RCC 7860 (cell line): ENCODE measurements around the gene DCAF10.
"Not testable (repeated sequence)": the region's sequence is repeated elsewhere in the genome, so short reads cannot be mapped to it uniquely, and the experiment has no call there.

ENCODE experiments used
- DNase-seq: peaks from one replicate; pipeline ENCODE4 v3.0.0-alpha.2; 2015; ENCODE audit warnings: low spot score
- FAIRE-seq: peaks from 2 replicates; lab custom pipeline; 2012; peaks lifted over from hg19 to GRCh38; lab: Jason Lieb, UNC

The DCAF10 gene

GRCh38 chr9:37906312-37907239 lies 106.0 kb downstream of the DCAF10 start:
- no peak for FAIRE-seq
- no peak for DNase-seq

GRCh38 chr9:37908283-37908682 lies 107.7 kb downstream of the DCAF10 start:
- no peak for FAIRE-seq
- no peak for DNase-seq

DNA sequence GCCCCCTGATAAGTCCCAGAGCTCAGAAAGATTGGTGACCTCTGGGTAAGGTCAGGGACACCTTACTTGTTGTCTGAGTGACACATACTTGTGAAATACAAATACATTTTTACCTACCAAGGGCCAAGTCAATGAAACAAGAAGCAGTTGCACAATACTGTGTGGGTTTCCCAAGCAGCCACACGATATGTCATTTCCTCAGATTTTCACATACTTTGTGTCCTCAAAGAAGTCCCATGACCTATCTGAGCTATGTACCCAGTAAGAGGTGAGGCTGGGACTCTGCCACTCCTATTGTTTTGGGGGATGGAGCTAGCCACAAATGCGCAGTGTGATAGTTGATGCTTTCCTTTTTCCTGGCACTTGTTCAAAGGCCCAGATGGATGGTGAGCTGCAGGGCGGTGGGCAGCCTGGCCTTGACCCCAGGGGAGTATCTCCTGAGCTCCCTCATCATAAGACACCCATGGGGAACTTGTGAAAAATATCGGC lies 108.1 kb downstream of the DCAF10 start:
- peak; percentile 42 for DNase-seq
- FAIRE-seq, result no peak

- FAIRE-seq (no peak), DNase-seq (no peak)
Measured at GRCh38 chr9:37909326-37909725, 108.7 kb downstream of the DCAF10 start.

DNA sequence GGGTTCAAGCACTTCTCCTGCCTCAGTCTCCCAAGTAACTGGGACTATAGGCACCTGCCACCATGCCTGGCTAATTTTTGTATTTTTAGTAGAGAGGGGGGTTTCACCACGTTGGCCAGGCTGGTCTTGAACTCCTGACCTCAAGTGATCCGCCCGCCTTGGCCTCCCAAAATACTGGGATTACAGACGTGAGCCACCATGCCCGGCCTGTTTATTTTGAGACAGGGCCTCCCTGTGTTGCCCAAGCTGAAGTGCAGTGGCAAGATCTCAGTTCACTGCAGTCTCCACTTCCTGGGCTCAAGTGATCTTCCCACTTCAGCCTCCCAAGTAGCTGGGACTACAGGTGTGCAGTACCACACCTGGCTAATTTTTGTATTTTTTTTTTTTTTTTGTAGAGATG lies 109.2 kb downstream of the DCAF10 start:
- DNase-seq, FAIRE-seq: not testable (repeated sequence)

DNA sequence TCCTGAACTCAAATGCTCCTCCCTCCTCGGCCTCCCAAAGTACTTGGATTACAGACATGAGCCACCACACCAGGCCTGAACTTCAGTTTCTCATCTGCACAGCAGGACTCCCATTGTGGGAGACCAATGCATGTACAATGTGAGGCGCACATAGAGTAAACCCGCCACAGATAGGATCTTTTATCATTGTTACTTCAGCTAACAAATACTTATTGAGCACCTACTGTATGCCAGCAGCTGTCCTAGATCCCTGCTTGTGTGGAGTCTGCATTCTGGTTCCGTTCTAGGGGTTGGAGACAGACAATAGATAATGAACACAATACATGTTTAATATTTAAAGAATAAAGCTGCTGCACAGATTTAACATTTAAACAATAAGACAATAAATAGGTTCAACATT lies 109.7 kb downstream of the DCAF10 start:
- no peak for FAIRE-seq
- no peak for DNase-seq

- FAIRE-seq (no peak), DNase-seq (no peak)
Measured at GRCh38 chr9:37911271-37911681, 110.7 kb downstream of the DCAF10 start.

DNA sequence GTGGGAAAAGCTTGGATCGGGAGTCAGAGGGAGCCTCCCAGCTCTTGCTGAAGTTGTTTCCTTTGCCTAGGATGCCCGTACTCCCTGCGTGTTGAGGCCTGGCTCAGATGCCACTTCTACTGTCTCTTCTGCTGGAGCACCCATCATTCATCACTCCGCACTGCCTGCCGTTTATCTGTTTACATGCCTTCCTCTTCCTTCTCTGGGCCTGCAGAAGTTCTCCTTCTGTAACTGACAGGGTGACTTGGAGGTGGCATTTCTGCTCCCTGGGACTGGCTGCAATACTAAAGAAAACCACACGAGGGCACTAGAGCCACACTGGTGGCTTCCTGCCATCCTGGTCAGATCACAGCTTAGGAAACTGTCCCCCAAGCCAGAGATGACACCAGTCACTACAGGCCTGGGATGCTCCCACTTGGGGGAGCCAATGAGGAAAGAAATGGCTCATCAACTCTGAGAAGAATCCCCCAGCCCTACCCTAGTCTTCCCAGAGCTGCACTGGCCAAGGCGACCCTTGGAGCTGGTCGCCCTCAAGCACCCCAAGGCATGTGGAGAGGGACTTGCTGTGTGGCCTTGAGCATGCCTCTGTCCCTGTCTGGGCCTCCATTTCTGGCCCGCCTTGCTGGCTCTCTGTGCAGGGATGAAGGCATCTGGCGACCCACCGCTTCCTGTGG lies 113.0 kb downstream of the DCAF10 start:
- DNase-seq, result peak; percentile 76
- peak; percentile 64 for FAIRE-seq

- no peak for DNase-seq
- no peak for FAIRE-seq
Measured at GRCh38 chr9:37914154-37914551, 113.6 kb downstream of the DCAF10 start.

- FAIRE-seq, result no peak
Measured at GRCh38 chr9:37914701-37915358, 114.2 kb downstream of the DCAF10 start.

DNA sequence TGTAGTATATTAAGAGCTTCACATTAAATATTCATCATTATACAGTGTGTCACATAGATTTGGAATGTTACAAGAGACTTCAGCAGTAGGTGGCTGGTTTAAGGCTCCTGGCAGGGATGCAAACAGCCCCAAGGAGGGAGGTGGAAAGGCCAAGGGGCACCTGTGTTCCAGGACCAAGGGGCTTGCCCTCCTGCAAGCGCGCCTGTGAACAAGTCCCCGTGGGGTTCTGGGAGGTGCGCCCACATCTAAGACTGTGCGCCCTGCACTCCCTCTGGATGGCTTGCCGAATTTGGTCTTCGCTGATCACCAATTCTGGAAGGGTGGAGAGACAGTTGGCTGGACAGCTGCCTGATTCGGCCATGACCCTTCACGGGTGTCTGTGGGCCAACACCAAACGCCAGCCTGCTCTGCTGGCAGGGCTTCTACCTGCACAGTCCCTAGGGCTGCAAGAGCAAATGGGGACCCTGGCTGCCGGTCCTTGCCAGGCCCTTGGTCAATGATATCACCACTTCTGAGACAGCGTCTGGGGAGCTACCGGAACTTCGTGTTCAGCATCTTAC lies 115.4 kb downstream of the DCAF10 start:
- no peak for DNase-seq
- FAIRE-seq, result no peak

More at GRCh38 chr9:37914701-37915358, 114.2 kb downstream of the DCAF10 start:
- no peak for DNase-seq

GRCh38 chr9:37916471-37917312 lies 116.1 kb downstream of the DCAF10 start:
- FAIRE-seq, result no peak

More at GRCh38 chr9:37916471-37917312, 116.1 kb downstream of the DCAF10 start:
- DNase-seq, result no peak
